Measurements from ENCODE around the gene ANKK1.

DNA sequence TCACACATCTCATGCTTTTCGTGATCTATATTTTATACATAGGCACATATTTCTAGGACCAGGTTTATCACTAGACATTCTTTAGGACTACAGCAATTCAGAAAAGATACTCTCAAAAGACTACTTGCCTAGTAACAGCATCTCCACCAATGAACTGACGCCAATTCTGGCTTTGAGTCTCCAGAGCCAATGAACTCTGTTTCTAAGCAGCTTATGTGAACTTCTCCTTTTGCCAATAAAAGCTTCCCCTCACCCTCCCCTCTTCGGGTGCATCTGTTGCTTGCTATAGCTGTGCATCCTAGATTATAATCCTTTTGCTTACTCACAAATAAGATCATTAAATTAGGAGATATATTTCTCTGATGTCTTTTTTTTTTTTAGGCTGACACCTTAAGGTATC, 11.4 kb upstream of the ANKK1 start:
- TF ChIP-seq EZH2 (IDR thresholded peaks at IDR 0.05) (no peak), POLR2AphosphoS5 (IDR thresholded peaks at IDR 0.05; ENCODE audit: borderline replicate concordance, low read depth, low read length) (no peak), FOXP2 (optimal IDR thresholded peaks at IDR 0.05; ENCODE audit: control extremely low read depth, extremely low read length, insufficient read depth) (no peak)
